ENCODE results near the gene MSN.
"Not testable (repeated sequence)": the region's sequence is repeated elsewhere in the genome, so short reads cannot be mapped to it uniquely, and the experiment has no call there.

Gene MSN

GRCh38 chrX:65643531-65644052 lies 23.9 kb upstream of the MSN start:
- no peaks in the 10 kb centered on the region for H3K36me3 ChIP-seq (ENCODE audit: control insufficient read depth in 2 of 2, insufficient read depth in 2 of 2, low read length in 2 of 2)
- no peaks in the 10 kb centered on the region for H3K27me3 ChIP-seq (ENCODE audit: control insufficient read depth in 2 of 2, insufficient read depth in 2 of 2, low read length in 2 of 2)
- H3K4me3 ChIP-seq (ENCODE audit: low read length in 2 of 2) = no peak overlapping the region
- peaks cover 0 to 3% of the 10 kb centered on the region in 2 donors for H3K4me1 ChIP-seq (ENCODE audit: control insufficient read depth in 2 of 2, insufficient read depth in 2 of 2, low read length in 2 of 2)
- H3K9me3 ChIP-seq (ENCODE audit: control insufficient read depth in 2 of 2, low read length in 2 of 2) = no peaks in the 10 kb centered on the region
- H3K9ac ChIP-seq (ENCODE audit: low read depth in 1 of 2, low read length in 2 of 2) = no peak overlapping the region
- peak overlapping the region in 1 of 2 donors; percentile 21 for H3K27ac ChIP-seq (ENCODE audit: low read depth in 2 of 2, low read length in 2 of 2)

GRCh38 chrX:65644621-65645289 lies 22.7 kb upstream of the MSN start:
- Histone ChIP-seq H3K9ac (ENCODE audit: low read depth in 1 of 2, low read length in 2 of 2) (peak overlapping the region in 1 of 2 donors; percentile 28), H3K36me3 (ENCODE audit: control insufficient read depth in 2 of 2, insufficient read depth in 2 of 2, low read length in 2 of 2) (no peaks in the 10 kb centered on the region), H3K4me3 (ENCODE audit: low read length in 2 of 2) (no peak overlapping the region), H3K4me1 (ENCODE audit: control insufficient read depth in 2 of 2, insufficient read depth in 2 of 2, low read length in 2 of 2) (peaks cover 0 to 3% of the 10 kb centered on the region in 2 donors), H3K27ac (ENCODE audit: low read depth in 2 of 2, low read length in 2 of 2) (peak overlapping the region in 1 of 2 donors; percentile 5), H3K27me3 (ENCODE audit: control insufficient read depth in 2 of 2, insufficient read depth in 2 of 2, low read length in 2 of 2) (no peaks in the 10 kb centered on the region), H3K9me3 (ENCODE audit: control insufficient read depth in 2 of 2, low read length in 2 of 2) (no peaks in the 10 kb centered on the region)

- no peaks in the 10 kb centered on the region for H3K36me3 ChIP-seq (ENCODE audit: control insufficient read depth in 2 of 2, insufficient read depth in 2 of 2, low read length in 2 of 2)
- peaks cover 0 to 3% of the 10 kb centered on the region in 2 donors for H3K4me1 ChIP-seq (ENCODE audit: control insufficient read depth in 2 of 2, insufficient read depth in 2 of 2, low read length in 2 of 2)
- H3K27ac ChIP-seq (ENCODE audit: low read depth in 2 of 2, low read length in 2 of 2) = no peak overlapping the region
- no peak overlapping the region for H3K9ac ChIP-seq (ENCODE audit: low read depth in 1 of 2, low read length in 2 of 2)
- H3K9me3 ChIP-seq (ENCODE audit: control insufficient read depth in 2 of 2, low read length in 2 of 2) = no peaks in the 10 kb centered on the region
- H3K27me3 ChIP-seq (ENCODE audit: control insufficient read depth in 2 of 2, insufficient read depth in 2 of 2, low read length in 2 of 2) = no peaks in the 10 kb centered on the region
- no peak overlapping the region for H3K4me3 ChIP-seq (ENCODE audit: low read length in 2 of 2)
These were observed 19.7 kb upstream of the MSN start for GRCh38 chrX:65647801-65648200.

GRCh38 chrX:65652098-65652497 lies 15.4 kb upstream of the MSN start:
- Histone ChIP-seq H3K27me3 (ENCODE audit: control insufficient read depth in 2 of 2, insufficient read depth in 2 of 2, low read length in 2 of 2) (no peaks in the 10 kb centered on the region), H3K4me1 (ENCODE audit: control insufficient read depth in 2 of 2, insufficient read depth in 2 of 2, low read length in 2 of 2) (no peaks in the 10 kb centered on the region), H3K27ac (ENCODE audit: low read depth in 2 of 2, low read length in 2 of 2) (no peak overlapping the region)

GRCh38 chrX:65657009-65657441 lies 10.4 kb upstream of the MSN start:
- not testable (repeated sequence) for H3K4me1 ChIP-seq (ENCODE audit: control insufficient read depth in 2 of 2, insufficient read depth in 2 of 2, low read length in 2 of 2); H3K4me3 ChIP-seq (ENCODE audit: low read length in 2 of 2); H3K9ac ChIP-seq (ENCODE audit: low read depth in 1 of 2, low read length in 2 of 2); H3K27me3 ChIP-seq (ENCODE audit: control insufficient read depth in 2 of 2, insufficient read depth in 2 of 2, low read length in 2 of 2); H3K27ac ChIP-seq (ENCODE audit: low read depth in 2 of 2, low read length in 2 of 2); H3K9me3 ChIP-seq (ENCODE audit: control insufficient read depth in 2 of 2, low read length in 2 of 2); H3K36me3 ChIP-seq (ENCODE audit: control insufficient read depth in 2 of 2, insufficient read depth in 2 of 2, low read length in 2 of 2)

More at GRCh38 chrX:65652098-65652497, 15.4 kb upstream of the MSN start:
- H3K9me3 ChIP-seq (ENCODE audit: control insufficient read depth in 2 of 2, low read length in 2 of 2) = no peaks in the 10 kb centered on the region
- H3K36me3 ChIP-seq (ENCODE audit: control insufficient read depth in 2 of 2, insufficient read depth in 2 of 2, low read length in 2 of 2) = no peaks in the 10 kb centered on the region
- no peak overlapping the region for H3K4me3 ChIP-seq (ENCODE audit: low read length in 2 of 2)
- H3K9ac ChIP-seq (ENCODE audit: low read depth in 1 of 2, low read length in 2 of 2) = no peak overlapping the region

- no peak overlapping the region for H3K9ac ChIP-seq (ENCODE audit: low read depth in 1 of 2, low read length in 2 of 2)
These were observed 9.8 kb upstream of the MSN start for GRCh38 chrX:65657659-65658058.

GRCh38 chrX:65658229-65658628 lies 9.2 kb upstream of the MSN start:
- H3K36me3 ChIP-seq (ENCODE audit: control insufficient read depth in 2 of 2, insufficient read depth in 2 of 2, low read length in 2 of 2) = no peaks in the 10 kb centered on the region
- H3K27ac ChIP-seq (ENCODE audit: low read depth in 2 of 2, low read length in 2 of 2) = no peak overlapping the region

More at GRCh38 chrX:65657659-65658058, 9.8 kb upstream of the MSN start:
- Histone ChIP-seq H3K36me3 (ENCODE audit: control insufficient read depth in 2 of 2, insufficient read depth in 2 of 2, low read length in 2 of 2) (no peaks in the 10 kb centered on the region), H3K27ac (ENCODE audit: low read depth in 2 of 2, low read length in 2 of 2) (no peak overlapping the region), H3K4me3 (ENCODE audit: low read length in 2 of 2) (no peak overlapping the region), H3K9me3 (ENCODE audit: control insufficient read depth in 2 of 2, low read length in 2 of 2) (no peaks in the 10 kb centered on the region), H3K27me3 (ENCODE audit: control insufficient read depth in 2 of 2, insufficient read depth in 2 of 2, low read length in 2 of 2) (no peaks in the 10 kb centered on the region), H3K4me1 (ENCODE audit: control insufficient read depth in 2 of 2, insufficient read depth in 2 of 2, low read length in 2 of 2) (no peaks in the 10 kb centered on the region)

GRCh38 chrX:65667157-65667502 lies 324 bp upstream of the MSN start:
- Histone ChIP-seq H3K27ac (ENCODE audit: low read depth in 2 of 2, low read length in 2 of 2) (peak overlapping the region in 1 of 2 donors; percentile 27), H3K4me3 (ENCODE audit: low read length in 2 of 2) (no peak overlapping the region), H3K36me3 (ENCODE audit: control insufficient read depth in 2 of 2, insufficient read depth in 2 of 2, low read length in 2 of 2) (no peaks in the 10 kb centered on the region), H3K4me1 (ENCODE audit: control insufficient read depth in 2 of 2, insufficient read depth in 2 of 2, low read length in 2 of 2) (peaks cover 0 to 2% of the 10 kb centered on the region in 2 donors), H3K27me3 (ENCODE audit: control insufficient read depth in 2 of 2, insufficient read depth in 2 of 2, low read length in 2 of 2) (no peaks in the 10 kb centered on the region), H3K9ac (ENCODE audit: low read depth in 1 of 2, low read length in 2 of 2) (peak overlapping the region in 1 of 2 donors; percentile 18), H3K9me3 (ENCODE audit: control insufficient read depth in 2 of 2, low read length in 2 of 2) (no peaks in the 10 kb centered on the region)

More at GRCh38 chrX:65658229-65658628, 9.2 kb upstream of the MSN start:
- Histone ChIP-seq H3K4me1 (ENCODE audit: control insufficient read depth in 2 of 2, insufficient read depth in 2 of 2, low read length in 2 of 2) (no peaks in the 10 kb centered on the region), H3K4me3 (ENCODE audit: low read length in 2 of 2) (no peak overlapping the region), H3K9me3 (ENCODE audit: control insufficient read depth in 2 of 2, low read length in 2 of 2) (no peaks in the 10 kb centered on the region), H3K9ac (ENCODE audit: low read depth in 1 of 2, low read length in 2 of 2) (no peak overlapping the region), H3K27me3 (ENCODE audit: control insufficient read depth in 2 of 2, insufficient read depth in 2 of 2, low read length in 2 of 2) (no peaks in the 10 kb centered on the region)

GRCh38 chrX:65668377-65669310 lies 1.2 kb downstream of the MSN start:
- Histone ChIP-seq H3K27ac (ENCODE audit: low read depth in 2 of 2, low read length in 2 of 2) (peak overlapping the region; percentile 85 to 88), H3K4me3 (ENCODE audit: low read length in 2 of 2) (peak overlapping the region; percentile 71 to 77)

GRCh38 chrX:65671286-65671685 lies 3.8 kb downstream of the MSN start:
- H3K27me3 ChIP-seq (ENCODE audit: control insufficient read depth in 2 of 2, insufficient read depth in 2 of 2, low read length in 2 of 2) = no peaks in the 10 kb centered on the region
- H3K9ac ChIP-seq (ENCODE audit: low read depth in 1 of 2, low read length in 2 of 2) = no peak overlapping the region
- peak overlapping the region in 1 of 2 donors; percentile 14 for H3K4me3 ChIP-seq (ENCODE audit: low read length in 2 of 2)
- no peaks in the 10 kb centered on the region for H3K9me3 ChIP-seq (ENCODE audit: control insufficient read depth in 2 of 2, low read length in 2 of 2)
- H3K4me1 ChIP-seq (ENCODE audit: control insufficient read depth in 2 of 2, insufficient read depth in 2 of 2, low read length in 2 of 2) = peaks cover 4 to 6% of the 10 kb centered on the region in 2 donors
- H3K36me3 ChIP-seq (ENCODE audit: control insufficient read depth in 2 of 2, insufficient read depth in 2 of 2, low read length in 2 of 2) = no peaks in the 10 kb centered on the region
- H3K27ac ChIP-seq (ENCODE audit: low read depth in 2 of 2, low read length in 2 of 2) = peak overlapping the region in 1 of 2 donors; percentile 50

More at GRCh38 chrX:65668377-65669310, 1.2 kb downstream of the MSN start:
- H3K27me3 ChIP-seq (ENCODE audit: control insufficient read depth in 2 of 2, insufficient read depth in 2 of 2, low read length in 2 of 2) = no peaks in the 10 kb centered on the region
- no peaks in the 10 kb centered on the region for H3K36me3 ChIP-seq (ENCODE audit: control insufficient read depth in 2 of 2, insufficient read depth in 2 of 2, low read length in 2 of 2)
- no peaks in the 10 kb centered on the region for H3K9me3 ChIP-seq (ENCODE audit: control insufficient read depth in 2 of 2, low read length in 2 of 2)
- H3K4me1 ChIP-seq (ENCODE audit: control insufficient read depth in 2 of 2, insufficient read depth in 2 of 2, low read length in 2 of 2) = peaks cover 2% of the 10 kb centered on the region in 2 donors
- H3K9ac ChIP-seq (ENCODE audit: low read depth in 1 of 2, low read length in 2 of 2) = peak overlapping the region; percentile 70 to 78
